NCI-H524 (cell line): ENCODE measurements around the gene MAP7D3.

ENCODE experiments used
- DNase-seq, 2 experiments: peaks; one replicate each; lab custom pipeline; 2025; lab: John Stamatoyannopoulos, UW

The MAP7D3 gene

DNA sequence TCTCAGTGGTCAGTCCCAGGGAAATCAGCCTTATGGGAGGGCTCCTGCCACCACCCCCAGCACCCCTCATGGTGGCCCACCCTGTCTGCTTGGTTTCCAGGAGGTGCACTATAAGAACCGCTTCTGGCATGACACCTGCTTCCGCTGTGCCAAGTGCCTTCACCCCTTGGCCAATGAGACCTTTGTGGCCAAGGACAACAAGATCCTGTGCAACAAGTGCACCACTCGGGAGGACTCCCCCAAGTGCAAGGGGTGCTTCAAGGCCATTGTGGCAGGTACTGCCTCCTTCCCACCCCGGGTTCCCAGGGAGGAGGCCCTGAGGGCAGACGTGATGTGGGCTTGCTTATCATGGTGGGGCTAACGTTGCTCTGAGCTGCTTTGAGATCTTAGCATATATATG is 44.3 kb downstream of the MAP7D3 start:
- DNase-seq = no peak

DNA sequence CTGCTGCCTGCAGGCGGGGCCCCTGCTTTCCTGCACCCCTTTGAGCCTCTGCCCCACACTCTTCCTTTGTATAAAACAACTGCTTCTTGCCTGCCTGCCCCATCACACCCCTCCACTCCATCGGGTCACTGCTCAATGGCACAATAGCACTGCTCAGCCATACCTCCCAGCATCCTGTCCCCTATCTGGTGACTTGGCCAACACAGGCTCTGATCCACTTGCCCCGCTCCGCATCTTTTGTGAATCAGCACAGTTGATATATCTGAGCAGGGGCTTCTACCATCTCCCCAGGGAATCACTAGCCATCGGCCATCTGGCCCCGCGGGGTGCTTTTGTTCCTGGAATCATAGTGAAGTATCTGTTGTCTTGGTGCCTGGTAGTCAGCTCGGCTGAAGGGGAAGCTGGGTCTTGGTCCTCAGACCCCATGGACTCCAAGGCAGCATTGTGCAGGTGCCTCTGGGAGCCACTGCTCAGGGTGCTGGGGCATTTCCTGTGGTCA is 45.3 kb downstream of the MAP7D3 start:
- DNase-seq = peak; percentile 54 to 84

DNA sequence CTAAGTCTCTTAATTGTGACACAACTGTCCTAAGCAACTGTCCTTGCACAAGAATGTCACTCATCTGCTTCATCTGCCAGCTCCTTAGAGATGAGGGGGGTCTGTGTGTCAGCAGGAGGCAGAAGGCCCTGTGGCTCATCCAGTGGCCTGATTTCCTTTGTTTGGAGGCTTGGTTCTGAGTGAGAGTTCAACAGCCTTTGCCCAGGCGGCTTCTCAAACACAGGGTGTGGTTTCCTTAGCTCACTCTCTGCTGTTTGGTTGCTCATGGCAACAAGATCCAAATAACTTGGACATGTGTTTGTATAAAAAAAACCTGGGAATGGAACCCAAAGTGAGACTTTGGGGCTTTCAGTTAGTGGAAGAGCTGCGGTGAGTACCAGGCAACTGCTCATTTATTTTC is 46.6 kb downstream of the MAP7D3 start:
- no peak for DNase-seq

DNA sequence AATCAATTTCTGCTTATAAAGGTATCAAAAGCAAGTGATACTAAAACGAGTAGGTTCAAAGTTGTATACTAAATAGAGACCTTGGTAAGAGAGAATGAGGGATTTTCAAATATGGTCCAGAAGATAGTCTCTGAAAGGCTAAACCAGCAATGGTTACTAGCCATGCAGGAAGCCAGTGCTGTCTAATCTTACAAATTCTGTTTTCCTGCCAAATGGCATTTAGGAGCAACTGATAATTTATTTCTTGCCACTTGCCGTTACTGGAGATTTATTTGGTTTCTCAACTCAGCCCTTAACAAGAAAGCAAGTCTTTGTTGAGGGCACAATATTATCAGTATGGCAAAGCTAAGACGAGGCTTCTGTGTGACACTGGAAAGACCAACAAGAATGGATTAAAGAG is 47.2 kb downstream of the MAP7D3 start:
- no peak for DNase-seq

DNA sequence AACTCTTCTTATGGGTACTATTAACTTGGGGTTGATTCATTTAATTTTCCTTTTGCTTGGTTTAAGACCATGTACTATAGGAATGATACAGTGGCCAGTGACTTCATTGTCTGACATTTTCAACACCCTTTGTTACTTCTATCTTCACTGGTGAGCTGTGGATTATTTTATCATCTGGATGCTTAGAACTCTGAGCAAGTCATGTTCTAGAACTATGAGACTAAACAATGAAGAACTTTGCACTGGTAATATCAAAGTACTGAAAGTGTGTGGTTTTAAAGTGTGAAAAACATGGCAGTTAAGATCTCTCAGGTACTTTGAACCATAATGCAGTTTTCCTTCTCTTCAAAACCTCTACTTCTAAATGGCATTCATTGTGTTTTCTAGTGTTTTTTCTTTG is 47.8 kb downstream of the MAP7D3 start:
- no peak for DNase-seq

DNA sequence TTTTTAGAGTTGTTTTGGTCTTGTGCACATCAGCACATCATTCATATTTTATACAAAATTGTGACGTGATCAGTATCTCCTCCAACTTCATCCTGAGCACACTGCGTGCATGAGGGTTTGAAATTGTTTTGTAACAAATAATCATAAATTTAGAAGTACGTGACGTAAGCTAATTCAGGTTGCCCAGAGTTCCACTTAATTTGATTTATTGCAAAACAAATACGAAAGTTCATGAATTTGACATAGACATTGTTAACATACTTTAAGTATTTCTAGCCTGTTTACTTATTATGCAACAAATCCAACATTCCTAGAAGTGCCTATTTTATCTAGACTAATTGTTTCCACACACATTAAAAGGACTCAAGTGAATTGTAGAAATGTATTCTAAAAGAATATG is 48.3 kb downstream of the MAP7D3 start:
- no peak for DNase-seq

DNA sequence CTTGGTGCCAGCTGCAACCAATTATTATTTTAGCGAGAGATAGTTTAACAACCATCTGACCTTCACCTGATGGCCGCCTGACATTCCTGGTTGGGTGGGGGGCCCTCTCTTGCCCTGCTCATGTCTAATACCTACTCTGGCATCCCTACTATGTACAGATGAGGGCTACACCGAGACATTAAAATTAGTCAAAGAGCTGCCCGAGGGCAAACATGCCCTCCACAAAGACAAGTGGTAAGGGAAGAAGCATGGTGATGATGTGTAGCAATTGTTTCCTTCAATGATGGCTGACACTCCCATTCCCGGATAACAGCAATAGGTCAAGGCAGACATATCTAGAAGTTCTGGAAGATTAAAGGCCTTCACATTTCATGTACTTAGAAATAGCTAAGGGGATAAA is 49.6 kb downstream of the MAP7D3 start:
- DNase-seq = no peak

DNA sequence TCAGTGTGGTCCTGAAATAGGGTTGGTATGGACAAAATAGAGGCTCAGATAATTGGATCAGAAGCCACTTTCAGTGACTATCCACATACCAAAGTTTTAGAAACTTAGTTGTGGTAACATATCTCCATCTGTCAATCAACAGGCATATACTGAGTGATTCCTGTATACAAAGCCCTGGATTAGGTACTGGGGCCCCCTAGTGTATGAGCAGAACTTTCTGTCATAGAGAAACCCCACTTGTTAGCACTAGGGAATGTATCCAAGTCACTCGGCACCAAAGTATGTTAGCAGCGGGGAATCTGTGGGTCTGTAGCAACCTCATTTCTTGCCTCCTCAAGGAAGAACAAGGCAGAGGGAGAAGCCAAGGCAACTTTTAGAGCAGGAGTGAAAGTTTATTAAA is 50.7 kb downstream of the MAP7D3 start:
- peak in 1 of 2 experiments; percentile 20 for DNase-seq

DNA sequence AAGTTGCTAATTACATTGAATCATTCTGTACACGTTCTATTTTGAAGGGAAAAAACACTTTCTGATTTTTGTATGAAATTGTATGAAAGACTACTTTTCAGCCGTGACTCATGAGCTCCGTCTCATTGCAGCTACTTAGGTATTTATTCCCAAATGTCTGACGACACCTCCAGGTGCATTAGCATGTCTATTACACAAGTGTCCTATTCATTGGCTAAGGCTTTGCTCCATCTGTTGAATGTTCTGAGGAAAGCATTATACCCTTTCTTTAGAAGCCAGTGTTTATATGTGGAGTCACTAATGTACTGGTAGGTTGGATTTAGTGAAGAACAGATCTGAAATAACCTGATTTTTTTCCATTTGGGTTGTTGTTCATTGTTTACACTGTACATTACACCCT is 51.8 kb downstream of the MAP7D3 start:
- peak; percentile 22 to 79 for DNase-seq

DNA sequence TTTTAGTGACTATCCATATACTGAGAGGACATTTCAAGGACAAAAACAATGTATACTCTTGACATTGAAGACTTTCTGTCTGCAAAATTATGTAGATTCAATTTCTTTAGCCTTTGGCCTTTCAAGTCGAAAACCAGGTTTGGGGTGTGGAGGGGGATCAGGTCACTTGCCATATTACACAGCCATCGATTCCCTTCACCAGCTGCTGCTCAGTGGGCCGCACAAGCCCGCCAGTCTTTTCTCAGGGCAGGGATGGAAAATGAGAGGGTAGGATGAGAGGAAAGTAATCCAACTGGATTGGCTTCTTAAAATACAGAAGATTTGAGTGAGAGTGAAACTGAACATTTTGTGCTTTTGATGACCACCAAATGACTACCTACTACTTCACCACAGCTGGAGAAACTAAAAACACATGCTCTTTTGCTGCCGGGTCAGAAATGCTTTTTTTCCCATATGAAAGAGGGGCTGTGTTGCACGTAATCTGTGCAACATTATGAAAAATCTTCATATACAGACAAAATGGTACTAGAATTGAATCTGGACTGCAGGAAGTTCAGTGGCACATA is 52.4 kb downstream of the MAP7D3 start:
- DNase-seq = peak; percentile 36 to 64

DNA sequence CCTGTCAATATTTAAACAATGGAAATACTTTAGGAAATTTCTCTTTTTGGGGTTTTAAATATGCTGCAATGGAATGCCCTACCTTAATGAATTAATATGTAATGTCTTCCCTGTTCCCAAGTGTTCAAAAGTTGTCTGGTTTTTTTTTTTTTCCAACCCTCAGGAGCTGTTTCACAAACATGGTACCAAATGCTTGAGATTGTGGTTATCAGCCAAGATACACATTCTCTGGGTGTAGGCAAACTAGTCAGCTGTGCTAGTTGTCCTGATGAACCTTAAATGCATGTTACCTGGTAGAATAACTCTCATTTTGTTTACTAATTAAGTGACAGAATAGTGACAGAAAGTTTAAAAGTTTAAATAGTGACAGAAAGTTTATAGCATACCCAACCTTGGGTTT is 53.2 kb downstream of the MAP7D3 start:
- no peak for DNase-seq

DNA sequence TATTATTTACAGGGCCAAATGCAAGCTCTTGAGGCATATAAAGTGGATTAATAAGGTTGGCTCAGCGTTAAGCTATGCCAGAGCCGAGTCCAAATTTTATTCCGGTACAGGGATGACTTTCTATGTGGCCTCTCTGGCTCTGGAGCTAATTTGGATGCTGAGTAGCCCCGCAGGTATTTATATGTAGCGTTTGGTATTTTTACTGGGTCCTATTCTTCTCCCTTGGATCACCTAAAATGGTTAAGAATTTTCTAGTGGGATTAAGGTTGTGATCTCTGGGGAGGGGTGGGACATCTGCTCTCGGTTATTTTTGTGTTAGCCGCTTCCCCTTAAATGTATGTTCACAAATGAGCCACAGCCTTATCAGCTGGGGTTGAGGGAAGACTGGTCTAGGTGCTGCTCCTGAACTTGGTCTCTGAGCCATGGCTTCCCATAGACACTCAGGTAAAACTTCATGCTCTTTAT is 54.5 kb downstream of the MAP7D3 start:
- peak; percentile 67 to 86 for DNase-seq

DNA sequence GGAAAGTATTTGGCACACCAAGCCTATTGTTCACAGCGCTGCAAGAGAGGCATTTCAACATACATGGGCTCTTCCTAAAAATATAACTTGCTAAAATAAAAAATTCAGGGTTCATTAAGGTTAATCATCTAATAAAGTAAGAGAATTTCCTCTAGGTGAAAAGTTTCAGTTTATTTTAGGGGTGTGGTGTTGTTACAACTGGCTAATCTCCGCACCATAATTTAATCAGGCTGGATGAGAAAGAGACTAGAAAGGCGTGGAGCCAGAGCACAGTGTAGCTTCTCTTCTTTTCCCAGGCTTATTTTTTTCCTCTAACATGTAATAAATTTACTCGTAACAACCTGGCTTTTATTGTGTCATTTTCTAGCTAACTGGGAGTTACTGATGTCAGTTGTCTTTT is 56.0 kb downstream of the MAP7D3 start:
- no peak for DNase-seq

DNA sequence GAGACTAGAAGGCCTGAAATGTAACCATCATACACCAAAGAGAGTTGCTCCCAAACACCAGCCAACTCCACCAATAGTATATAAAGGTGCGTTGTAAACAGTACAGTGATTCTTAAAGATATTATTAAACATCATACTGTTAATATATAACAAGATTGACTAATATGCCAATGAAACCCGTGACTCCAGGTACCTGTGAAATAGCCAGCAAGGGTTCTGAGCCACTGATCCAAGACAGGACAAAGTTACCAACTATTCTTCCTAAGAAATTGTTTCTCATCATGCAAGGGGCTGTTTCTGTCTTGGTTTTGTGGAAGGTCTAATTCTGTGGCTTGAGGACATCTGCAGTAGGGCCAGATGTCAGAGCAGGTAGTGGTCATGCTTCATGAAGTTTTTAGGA is 56.7 kb downstream of the MAP7D3 start:
- DNase-seq = no peak

DNA sequence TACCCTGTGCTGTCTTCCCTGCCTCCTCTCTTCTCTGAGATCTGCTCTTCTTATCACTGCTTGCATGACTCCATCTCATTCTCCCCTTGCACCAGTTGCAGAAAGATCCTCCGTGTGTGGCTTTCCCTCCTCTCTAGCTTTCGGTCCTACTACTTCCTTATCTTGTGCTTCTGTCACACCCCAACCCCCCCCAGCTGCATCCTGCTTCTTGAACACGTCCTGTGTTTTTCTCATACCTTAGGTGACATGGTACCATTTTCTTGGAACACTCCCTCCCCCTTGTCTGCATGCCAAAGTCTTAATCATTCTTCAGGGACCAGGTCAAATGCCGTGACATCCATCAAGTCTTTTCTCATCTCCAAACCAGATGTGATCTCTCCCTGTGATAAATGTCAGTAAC is 57.4 kb downstream of the MAP7D3 start:
- no peak for DNase-seq

DNA sequence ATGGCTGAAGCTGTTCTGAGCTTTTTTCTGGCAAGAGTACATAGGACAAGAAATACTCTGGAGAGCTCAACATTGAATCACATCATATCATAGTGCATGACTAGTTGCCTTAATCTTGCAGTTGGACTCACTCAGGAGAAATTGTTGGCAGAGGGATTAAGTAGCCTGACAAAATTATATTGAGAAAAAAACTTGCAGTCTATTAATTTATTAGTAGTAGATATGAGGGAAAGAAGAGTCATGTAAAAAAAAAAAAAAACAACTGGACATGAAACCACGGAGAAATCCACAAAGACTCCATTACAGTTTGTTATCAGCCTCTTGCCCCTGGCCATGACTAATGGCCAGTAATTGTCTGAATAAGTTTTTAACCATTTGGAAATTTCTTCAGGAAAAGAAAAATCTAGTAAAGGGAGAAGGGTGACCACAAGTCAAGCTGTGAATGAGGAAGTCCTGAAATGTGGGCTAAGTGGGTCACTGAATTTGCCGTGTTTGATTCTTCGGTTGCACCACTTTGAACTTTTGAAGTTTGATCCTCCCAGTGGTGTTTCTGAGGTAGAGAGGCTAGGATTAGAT is 58.3 kb downstream of the MAP7D3 start:
- no peak for DNase-seq

DNA sequence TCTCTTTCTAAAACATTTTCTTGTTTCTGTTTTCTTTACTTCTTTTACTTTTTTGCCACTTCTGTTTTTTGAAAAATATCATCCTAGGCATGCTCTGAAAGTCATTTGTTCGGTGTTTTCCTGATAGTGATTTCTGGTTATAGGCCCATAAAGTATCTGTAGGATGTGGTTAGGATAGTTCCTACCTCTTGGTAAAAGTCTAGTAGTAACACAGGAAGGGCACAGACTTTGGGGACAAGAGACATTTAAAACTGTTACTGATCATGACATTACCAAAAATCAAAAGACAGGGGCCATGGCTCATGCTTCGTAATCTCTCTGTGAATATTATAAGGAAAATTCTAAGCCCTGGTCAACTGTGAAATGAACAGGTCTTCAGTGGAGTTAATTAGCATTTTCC is 59.1 kb downstream of the MAP7D3 start:
- DNase-seq = no peak

DNA sequence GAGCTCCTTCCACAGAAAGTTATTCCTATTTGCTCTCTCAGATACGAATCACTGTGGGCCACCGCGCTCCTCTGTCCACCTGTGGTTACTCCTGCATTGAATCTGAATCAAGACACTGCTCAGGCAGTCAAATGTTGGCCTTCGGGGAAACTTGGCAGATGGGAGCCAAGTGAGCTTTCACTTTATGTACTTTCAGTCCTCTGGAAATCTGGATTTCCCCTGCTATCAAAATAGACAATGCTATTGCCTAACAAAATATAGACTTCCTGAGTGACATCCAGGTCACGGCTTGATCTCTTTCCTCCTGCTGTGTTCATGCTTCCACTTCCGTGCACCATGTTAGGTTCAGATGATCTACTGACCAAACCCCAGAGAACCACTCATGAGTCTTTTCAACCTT is 60.0 kb downstream of the MAP7D3 start:
- no peak for DNase-seq

DNA sequence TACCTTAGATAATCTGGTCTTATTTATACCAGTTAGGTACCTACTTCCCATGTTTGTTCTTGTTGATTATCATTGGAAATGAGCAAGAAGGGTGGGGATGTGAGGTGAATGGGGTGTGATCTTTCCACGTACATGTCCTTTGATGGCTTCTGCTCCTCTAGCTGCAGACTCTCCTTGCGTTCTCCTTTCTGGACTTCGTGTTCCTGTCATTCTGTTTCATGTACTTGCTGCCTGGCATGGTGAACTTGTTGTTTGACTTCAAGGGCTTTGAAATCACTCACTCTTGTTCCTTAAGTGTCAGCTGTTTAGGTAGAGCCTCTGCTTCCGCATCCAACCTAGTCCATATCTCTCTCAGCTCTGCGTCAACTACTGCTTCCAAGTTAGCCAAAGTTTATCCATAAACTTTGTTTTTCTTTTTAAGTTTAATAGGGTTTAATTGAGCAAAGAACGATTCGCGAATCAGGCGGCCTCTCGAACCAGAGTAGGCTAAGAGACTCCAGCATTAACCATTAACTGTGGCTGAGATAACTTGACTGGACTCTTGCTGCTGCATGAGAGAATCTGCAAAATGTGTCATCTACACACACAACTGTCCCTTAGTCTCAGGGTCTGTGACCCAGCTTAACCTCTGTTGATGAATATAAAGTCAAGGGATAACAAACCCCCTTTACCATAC is 61.0 kb downstream of the MAP7D3 start:
- DNase-seq = no peak

DNA sequence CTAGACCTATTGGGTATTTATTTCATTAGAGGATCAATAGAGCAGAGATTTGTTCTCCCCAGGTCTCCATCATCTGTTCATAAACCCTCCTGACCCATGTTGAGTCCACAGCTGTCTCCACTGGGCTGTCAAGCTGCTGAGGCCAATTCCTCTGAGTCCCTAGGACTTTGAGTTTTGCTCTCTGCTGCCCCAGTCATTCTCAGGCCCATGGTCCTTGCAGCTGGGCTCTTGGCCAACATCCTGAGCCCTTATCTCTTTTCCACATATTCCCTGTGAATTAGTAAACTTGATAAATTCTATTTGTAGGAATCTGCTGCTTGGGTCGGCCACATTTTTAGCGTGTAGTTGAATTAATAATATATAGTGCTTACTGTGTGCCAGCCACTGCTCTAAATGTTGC is 62.0 kb downstream of the MAP7D3 start:
- DNase-seq = no peak

DNA sequence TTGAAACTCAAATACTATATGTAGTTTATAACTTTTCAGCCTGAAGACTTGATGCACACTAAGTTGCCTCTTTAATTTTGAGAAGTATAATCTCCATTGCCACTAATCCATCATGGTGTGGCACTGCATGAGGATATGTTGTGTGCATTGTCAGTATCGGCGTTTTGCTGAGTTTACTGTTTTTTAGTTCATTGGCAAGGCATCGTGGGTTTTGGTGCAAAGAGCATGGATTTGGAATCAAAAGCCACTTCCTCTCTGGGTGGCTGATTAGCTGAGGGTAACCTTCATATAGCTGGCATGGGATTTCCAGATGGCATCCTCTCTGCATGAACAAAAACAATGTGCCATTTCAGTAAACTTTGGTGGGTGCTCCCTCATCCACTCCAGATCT is 65.2 kb downstream of the MAP7D3 start:
- DNase-seq = no peak

DNA sequence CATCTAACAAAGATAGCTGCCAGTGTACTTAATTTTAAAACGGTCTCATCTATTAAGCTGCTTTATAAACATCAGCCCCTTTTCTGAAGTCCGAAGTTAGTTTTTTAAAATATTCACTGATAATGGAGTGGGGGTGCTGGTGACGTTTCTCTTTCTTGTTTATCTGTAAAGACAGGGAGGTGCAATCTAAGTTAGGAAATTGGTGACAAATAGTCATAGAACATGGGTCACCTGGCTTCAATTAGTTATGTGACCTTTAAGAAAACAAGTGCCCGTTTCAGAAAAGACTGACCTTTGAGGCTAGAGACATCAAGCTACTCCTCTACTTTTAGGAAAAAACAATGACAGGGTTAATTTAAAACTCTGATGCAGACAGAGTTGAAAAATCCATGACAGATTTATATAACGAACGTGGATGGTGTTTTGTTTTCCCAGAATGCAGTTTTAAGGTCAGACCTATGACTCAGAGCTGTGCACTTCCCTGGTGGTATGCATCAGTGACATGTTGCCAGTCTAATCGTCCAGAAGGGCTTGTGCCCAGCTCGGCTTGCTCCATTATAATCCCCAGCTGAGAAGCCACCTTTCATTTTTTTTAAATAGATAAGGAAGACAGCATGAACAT is 65.7 kb downstream of the MAP7D3 start:
- DNase-seq = peak in 1 of 2 experiments; percentile 49

DNA sequence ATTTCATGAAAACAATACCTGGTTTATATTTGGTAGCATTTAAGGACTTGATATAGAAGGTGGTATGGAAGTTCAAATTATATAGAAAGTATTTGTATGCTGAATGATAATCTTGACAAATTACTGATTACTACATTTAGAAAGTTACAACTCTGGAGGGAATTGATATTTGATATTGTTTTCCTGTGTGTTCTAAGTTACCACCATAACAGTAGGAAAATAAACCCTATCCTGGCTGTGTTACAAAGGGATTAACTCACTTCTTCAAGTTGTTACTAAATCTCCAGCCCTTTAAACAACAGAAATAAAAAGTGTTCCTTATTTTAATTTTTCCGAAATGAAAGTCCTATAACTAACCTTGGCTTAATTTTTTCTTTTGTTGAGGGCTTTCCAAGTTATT is 67.3 kb downstream of the MAP7D3 start:
- no peak for DNase-seq
